Measurements from ENCODE around the gene LMX1A. TPM values are rescaled to one million over a fixed set of nuclear protein-coding genes. Genes with fewer than 3 reads are reported as not detected.

LMX1A gene
- total RNA-seq, 1 donor from 2014 or later: 0.11 TPM

DNA sequence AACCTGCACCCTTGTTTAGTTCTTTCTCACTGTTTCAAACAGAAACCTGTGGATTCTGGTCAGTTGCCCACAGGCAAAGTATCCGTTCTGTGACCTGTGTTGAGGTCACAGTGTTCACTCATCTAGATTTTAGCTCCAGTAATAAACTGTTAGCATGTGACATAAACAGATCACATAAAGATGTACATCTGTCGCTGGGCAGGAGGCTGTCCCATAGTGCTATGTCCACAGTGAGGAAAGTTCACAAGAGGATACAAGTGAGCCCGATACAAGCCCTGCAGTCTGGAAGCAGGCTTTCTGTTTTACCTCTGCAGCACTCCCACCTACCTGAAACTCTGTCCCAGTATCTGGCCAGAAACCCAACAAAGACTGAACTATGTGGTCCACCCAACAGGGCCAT lies 28.4 kb downstream of the LMX1A start:
- H3K4me3 ChIP-seq: no peak overlapping the region
- no peaks in the 10 kb centered on the region for H3K4me1 ChIP-seq
- H3K27me3 ChIP-seq (ENCODE audit: low read depth): peaks cover 64% of the 10 kb centered on the region
- DNase-seq: no peak
- no peaks in the 10 kb centered on the region for H3K36me3 ChIP-seq
- H3K27ac ChIP-seq (replicated peaks): no peak overlapping the region
- intact Hi-C loops (cut with micrococcal nuclease): no loop called here
- no peaks in the 10 kb centered on the region for H3K9me3 ChIP-seq (replicated peaks)
- TF ChIP-seq, protein P1, sequence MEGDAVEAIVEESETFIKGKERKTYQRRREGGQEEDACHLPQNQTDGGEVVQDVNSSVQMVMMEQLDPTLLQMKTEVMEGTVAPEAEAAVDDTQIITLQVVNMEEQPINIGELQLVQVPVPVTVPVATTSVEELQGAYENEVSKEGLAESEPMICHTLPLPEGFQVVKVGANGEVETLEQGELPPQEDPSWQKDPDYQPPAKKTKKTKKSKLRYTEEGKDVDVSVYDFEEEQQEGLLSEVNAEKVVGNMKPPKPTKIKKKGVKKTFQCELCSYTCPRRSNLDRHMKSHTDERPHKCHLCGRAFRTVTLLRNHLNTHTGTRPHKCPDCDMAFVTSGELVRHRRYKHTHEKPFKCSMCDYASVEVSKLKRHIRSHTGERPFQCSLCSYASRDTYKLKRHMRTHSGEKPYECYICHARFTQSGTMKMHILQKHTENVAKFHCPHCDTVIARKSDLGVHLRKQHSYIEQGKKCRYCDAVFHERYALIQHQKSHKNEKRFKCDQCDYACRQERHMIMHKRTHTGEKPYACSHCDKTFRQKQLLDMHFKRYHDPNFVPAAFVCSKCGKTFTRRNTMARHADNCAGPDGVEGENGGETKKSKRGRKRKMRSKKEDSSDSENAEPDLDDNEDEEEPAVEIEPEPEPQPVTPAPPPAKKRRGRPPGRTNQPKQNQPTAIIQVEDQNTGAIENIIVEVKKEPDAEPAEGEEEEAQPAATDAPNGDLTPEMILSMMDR (IDR thresholded peaks at IDR 0.05; ENCODE audit: borderline replicate concordance): no peak

DNA sequence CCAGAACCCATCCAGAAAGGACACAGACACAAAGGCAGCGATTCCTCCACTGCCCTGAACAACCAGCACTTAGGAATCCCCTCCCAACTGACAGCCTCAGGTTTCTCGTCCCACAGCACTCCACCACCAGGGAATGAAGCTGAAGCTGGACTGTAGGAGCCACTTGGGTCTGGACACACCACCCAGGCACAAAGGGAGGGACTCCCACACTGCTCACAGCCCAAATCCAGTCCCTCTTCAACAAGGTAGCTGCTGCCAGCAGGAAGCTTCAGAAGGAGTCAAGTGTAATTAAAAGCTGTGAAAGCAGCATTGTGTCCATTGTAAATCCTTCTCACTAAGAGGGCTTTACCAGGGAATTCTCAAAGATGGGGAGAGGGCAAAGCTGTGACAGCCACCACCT lies 29.0 kb downstream of the LMX1A start:
- Histone ChIP-seq H3K27ac (replicated peaks) (no peak overlapping the region), H3K27me3 (ENCODE audit: low read depth) (peaks cover 69% of the 10 kb centered on the region), H3K4me3 (no peak overlapping the region), H3K9me3 (replicated peaks) (no peaks in the 10 kb centered on the region), H3K4me1 (no peaks in the 10 kb centered on the region), H3K36me3 (no peaks in the 10 kb centered on the region)
- TF ChIP-seq, protein P1 (IDR thresholded peaks at IDR 0.05; ENCODE audit: borderline replicate concordance): no peak
- DNase-seq: no peak
- intact Hi-C loops (cut with micrococcal nuclease): no loop called here

DNA sequence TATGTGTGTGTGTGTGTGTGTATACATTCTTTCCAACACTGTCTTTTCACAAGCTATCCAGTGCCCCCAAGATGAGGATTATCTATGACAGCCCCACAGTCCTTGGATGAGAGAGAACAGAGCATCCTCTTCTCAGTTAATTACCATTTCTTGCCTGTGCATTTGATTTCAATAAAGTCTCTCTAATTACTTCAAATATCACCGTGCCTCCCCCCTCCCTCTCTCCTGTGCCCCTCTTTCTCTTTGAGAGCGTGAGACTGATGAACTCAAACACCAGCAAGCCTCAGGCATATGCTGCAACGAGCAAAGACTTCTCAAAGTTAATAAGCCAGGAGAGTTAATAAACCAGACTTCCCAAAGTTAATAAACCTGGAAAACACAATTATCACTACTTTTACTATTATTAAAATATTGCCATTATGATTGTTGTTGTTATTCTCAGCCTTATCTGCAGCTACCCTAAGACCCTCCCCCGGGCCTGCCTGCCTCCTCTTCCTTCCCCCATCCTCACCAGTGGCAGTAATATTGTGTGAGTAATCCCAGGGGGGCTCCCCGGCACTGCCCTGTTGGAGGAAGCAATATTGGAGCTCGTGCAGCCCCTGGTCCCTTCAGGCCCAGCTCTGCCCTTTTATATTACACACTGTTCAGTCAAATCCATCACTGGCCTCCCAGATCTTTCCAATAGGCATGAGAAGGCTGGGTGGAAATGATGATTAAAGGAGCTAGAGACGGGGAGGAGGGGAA lies 30.9 kb downstream of the LMX1A start:
- no peak overlapping the region for H3K27ac ChIP-seq (replicated peaks)
- no peak overlapping the region for H3K4me3 ChIP-seq
- TF ChIP-seq, protein P1 (IDR thresholded peaks at IDR 0.05; ENCODE audit: borderline replicate concordance): no peak
- no peaks in the 10 kb centered on the region for H3K36me3 ChIP-seq
- intact Hi-C loops (cut with micrococcal nuclease): no loop called here
- H3K9me3 ChIP-seq (replicated peaks): peaks cover 12% of the 10 kb centered on the region
- H3K27me3 ChIP-seq (ENCODE audit: low read depth): peaks cover 82% of the 10 kb centered on the region
- H3K4me1 ChIP-seq: no peaks in the 10 kb centered on the region
- DNase-seq: no peak

DNA sequence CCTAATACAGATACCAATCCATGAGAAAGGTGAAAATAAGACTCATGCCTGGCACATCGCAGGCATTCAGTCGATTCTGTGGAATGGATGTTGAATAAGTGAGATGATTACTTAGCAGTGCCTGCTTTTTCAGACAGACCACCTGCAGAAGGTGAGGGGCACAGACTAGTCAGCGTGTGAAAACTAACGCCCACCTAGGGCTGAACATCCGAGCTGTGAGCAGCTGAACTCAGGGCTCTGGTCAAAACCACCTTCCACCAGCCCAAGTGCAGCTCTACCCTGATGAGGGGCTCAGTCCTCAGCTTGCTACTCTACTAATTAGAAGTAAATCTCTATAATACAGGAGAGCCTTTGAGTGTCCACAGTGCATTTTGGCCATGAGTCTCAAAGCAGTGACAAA lies 32.5 kb downstream of the LMX1A start:
- intact Hi-C loops (cut with micrococcal nuclease): no loop called here
- no peaks in the 10 kb centered on the region for H3K4me1 ChIP-seq

DNA sequence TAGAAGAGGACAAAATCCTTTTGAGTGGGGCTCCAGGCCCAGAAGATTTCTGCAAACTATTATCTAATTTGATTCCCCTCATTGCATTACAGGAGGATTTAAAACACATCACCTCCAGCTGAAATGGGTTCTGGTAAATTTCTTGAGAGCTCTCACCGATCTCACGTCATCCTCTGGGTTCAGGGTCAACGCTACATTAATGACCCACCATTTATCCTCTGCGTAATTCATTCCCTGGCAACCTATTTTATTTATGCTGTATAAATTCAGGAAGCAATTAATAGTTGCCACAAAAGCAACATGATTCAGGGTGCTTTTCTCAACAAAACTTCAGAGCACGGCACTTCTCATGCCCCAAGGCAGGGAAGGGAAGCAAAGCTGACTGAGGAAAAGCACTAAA lies 38.9 kb downstream of the LMX1A start:
- intact Hi-C loops (cut with micrococcal nuclease): no loop called here
- H3K27me3 ChIP-seq (ENCODE audit: low read depth): peaks cover 86% of the 10 kb centered on the region
- no peak overlapping the region for H3K4me3 ChIP-seq
- DNase-seq: no peak
- TF ChIP-seq, protein P1 (IDR thresholded peaks at IDR 0.05; ENCODE audit: borderline replicate concordance): no peak
- no peak overlapping the region for H3K27ac ChIP-seq (replicated peaks)
- no peaks in the 10 kb centered on the region for H3K36me3 ChIP-seq
- no peaks in the 10 kb centered on the region for H3K4me1 ChIP-seq
- peaks cover 17% of the 10 kb centered on the region for H3K9me3 ChIP-seq (replicated peaks)

More for the DNA sequence above, 32.5 kb downstream of the LMX1A start:
- Histone ChIP-seq H3K9me3 (replicated peaks) (peaks cover 12% of the 10 kb centered on the region), H3K4me3 (no peak overlapping the region), H3K36me3 (no peaks in the 10 kb centered on the region), H3K27ac (replicated peaks) (no peak overlapping the region), H3K27me3 (ENCODE audit: low read depth) (peaks cover 85% of the 10 kb centered on the region)
- TF ChIP-seq, protein P1 (IDR thresholded peaks at IDR 0.05; ENCODE audit: borderline replicate concordance): no peak
- DNase-seq: no peak
